ENCODE data around the gene IL23R.

DNA sequence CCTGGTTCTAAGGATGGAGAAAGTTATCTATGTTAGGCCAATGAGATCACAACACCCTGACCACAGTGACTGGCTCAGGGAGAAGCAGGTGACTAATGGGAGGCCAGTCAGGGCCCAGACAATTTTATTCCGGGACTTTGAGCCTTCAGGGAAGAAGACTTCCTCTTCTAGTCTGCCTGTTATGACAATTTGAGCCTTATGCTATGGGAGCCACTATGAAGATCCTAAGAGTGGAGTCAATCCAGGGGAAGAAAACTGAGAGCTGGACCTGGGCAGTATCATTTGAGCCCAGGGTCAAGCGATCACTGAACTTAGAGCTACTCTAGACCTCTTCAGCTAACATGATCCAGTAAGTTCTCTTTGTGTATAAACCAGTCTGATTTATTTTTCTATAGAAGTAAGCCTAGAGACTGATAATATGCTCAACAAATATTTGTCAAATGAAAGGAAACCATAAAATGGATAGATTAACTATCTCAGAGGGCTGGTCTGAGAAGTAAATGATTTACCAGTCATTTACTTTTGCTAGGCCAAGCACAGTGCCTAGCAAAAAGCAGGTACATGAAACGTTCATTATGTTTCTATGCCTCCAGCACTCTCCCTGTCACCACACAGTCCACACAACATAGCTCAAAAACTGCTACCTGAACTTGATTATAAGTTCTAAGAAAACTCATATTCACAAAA lies 27.3 kb upstream of the IL23R start:
- TF ChIP-seq, protein P1, sequence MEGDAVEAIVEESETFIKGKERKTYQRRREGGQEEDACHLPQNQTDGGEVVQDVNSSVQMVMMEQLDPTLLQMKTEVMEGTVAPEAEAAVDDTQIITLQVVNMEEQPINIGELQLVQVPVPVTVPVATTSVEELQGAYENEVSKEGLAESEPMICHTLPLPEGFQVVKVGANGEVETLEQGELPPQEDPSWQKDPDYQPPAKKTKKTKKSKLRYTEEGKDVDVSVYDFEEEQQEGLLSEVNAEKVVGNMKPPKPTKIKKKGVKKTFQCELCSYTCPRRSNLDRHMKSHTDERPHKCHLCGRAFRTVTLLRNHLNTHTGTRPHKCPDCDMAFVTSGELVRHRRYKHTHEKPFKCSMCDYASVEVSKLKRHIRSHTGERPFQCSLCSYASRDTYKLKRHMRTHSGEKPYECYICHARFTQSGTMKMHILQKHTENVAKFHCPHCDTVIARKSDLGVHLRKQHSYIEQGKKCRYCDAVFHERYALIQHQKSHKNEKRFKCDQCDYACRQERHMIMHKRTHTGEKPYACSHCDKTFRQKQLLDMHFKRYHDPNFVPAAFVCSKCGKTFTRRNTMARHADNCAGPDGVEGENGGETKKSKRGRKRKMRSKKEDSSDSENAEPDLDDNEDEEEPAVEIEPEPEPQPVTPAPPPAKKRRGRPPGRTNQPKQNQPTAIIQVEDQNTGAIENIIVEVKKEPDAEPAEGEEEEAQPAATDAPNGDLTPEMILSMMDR (IDR thresholded peaks at IDR 0.05; ENCODE audit: low read length) = no peak
- no peak for TF ChIP-seq EZH2 (IDR thresholded peaks at IDR 0.05; ENCODE audit: borderline replicate concordance, low read length)
